ENCODE data around the gene SCFD1.
"Not testable (repeated sequence)": the region's sequence is repeated elsewhere in the genome, so short reads cannot be mapped to it uniquely, and the experiment has no call there.

Gene SCFD1, protein sequence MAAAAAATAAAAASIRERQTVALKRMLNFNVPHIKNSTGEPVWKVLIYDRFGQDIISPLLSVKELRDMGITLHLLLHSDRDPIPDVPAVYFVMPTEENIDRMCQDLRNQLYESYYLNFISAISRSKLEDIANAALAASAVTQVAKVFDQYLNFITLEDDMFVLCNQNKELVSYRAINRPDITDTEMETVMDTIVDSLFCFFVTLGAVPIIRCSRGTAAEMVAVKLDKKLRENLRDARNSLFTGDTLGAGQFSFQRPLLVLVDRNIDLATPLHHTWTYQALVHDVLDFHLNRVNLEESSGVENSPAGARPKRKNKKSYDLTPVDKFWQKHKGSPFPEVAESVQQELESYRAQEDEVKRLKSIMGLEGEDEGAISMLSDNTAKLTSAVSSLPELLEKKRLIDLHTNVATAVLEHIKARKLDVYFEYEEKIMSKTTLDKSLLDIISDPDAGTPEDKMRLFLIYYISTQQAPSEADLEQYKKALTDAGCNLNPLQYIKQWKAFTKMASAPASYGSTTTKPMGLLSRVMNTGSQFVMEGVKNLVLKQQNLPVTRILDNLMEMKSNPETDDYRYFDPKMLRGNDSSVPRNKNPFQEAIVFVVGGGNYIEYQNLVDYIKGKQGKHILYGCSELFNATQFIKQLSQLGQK

DNA sequence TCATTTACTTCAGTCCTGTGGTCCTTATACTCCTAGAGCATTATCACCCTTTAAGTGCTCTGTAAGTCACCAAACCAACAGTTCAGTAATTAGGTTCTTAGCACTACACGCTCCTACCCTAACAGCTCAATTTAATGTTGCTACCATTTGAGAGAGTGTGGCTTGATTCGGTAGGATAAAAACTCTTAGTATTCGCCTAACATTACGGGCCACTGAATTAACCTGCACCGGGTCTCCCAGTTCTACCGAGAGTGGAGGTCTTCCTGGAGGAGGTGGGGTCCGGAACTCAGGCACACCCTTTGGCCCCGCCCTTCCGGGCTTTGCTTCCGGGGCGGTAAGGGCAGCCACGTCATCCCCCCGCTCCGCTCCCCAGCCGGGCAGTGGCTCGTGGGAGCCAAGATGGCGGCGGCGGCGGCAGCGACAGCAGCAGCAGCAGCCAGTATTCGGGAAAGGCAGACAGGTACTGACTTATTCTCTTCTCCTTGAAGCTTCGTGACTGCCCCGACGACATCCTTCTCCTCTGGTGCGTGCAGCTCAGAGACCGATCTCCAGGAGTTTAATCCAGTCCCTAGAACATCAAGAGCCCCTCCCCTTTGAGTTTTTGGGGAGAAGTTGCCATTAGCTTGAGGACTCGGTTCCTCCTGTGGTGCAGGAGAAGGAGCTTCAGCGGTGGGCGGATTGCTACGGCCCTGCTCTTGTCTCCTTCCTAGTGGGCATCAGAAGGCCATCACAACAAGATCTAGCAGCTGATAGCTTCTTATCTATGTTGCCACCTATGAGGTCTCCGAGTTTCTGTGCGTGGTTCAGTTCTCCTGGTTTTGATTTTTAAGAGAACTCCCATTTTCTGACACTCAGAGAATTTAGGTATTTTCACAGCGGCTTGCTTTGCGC is at the start of gene SCFD1:
SCFD1 (plus strand) TSS at position 380 of the 891 bp plus-strand sequence; CDS start at position 400, 20 bp downstream.
- DNase-seq = peak; percentile 88 to 89

DNA sequence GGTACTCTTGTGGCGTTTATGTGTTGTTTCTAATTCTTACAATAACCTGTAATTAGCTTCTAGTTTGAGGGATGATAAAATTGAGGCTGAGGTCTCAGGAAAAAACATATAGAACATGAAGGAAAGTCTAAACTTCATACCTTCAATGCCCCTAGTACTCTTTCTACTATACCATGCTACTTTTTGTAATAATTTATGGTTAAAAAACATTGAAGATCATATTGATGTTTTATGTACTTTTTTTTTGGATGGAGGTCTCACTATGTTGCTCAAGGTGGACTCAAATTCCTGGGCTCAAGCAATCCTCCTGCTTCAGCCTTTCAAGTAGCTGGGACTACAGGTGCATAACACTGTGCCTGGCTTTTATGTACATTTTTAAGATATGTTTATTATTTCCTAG is 49.3 kb upstream of the SCFD1 start:
- no peak for DNase-seq

DNA sequence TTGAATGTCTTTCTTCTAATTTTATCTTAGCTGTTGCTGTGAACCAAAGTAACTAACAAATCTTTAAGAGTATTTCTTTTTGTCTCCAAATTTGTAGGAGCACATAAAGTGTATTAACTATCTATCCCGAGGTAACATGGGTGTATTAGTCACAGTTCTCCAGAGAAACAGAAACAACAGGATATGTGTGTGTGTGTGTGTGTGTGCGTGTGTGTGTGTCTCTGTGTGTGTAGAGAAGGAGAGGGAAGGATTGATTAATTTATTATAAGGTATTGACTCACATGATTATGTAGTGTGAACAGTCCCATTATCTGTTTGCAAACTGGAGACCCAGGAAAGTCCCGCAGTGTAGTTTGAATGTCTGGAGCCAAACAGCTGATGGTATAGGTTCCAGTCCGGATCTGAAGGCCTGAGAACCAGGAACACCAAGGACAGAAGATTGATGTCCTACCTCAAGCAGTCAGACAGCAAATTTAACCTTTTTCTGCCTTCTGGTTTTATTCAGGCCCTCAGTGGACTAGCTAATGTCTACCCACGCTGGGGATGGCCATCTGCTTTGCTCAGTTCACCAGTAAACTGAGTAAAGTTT is 48.8 kb upstream of the SCFD1 start:
- DNase-seq = no peak

DNA sequence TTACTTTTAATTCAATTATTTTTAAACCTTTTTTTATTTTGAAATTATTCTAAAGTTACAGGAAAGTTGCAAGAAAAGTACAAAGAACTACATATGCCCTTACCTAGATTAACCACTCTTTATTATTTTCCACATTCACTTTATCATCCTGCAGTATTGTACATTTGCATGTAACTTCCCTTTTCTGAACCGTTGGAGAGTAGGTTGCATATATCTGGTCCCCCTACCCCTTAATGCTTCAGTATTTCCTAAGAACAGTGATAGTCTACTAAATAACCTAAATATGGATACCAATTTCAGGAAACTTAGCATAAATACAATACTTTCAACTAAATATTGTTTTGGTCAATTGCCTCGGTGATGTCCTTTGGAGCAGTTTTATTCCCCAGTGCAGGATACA is 48.2 kb upstream of the SCFD1 start:
- no peak for DNase-seq

DNA sequence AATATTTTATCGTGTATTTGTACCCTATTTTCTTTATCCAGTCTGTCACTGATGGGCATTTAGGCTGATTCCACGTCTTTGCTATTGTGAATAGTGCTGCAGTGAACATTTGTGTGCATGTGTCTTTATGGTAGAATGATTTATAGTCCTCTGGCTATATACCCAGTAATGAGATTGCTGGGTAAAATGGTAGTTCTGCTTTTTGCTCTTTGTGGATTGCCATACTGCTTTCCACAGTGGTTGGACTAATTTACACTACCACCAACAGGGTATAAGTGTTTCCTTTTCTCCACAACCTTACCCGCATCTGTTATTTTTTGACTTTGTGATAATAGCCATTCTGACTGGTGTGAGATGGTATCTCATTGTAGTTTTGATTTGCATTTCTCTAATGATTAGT is 47.3 kb upstream of the SCFD1 start:
- not testable (repeated sequence) for DNase-seq

DNA sequence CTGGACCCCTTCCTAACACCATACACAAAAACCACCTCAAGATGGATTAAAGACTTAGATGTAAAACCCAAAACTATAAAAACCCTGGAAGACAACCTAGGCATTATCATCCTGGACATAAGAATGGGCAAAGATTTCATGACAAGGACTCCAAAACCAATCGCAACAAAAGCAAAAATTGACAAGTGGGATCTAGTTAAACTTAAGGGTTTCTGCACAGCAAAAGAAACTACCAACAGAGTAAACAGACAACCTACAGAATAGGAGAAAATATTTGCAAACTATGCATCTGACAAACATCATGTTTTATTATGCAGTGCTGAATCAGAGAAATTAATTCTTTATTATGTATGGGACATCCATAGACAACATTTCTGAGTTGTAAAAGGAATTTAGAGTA is 45.8 kb upstream of the SCFD1 start:
- DNase-seq = not testable (repeated sequence)

DNA sequence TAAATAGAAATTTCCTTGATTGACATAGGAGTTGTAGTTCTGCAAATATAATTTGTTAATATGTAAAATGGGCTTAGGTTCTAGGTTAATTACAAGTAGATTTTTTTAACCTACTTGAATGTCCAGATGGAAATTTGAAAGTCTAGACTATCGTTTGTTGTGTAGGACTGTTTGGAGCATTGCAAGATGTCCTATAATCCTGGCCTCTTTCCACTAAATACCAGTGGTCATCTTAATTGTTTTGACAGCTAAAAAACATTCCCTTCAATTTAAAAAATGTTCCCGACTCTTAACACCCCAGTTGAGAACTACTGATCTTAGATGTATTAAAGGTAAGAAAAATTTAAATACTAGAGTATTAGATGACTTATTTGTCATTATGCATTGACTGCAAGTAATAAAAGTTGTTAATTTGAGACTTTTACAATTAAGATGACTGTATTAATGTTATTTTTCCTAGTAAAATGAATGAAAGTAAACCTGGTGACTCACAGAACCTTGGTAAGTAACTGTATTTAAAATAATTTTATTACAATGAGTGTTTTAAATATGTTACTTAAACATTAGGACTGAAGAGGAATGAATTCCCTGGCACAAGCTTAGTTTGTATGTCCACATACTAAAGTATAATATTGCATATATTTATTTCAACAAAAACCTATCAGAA is 41.4 kb upstream of the SCFD1 start:
- DNase-seq = no peak

DNA sequence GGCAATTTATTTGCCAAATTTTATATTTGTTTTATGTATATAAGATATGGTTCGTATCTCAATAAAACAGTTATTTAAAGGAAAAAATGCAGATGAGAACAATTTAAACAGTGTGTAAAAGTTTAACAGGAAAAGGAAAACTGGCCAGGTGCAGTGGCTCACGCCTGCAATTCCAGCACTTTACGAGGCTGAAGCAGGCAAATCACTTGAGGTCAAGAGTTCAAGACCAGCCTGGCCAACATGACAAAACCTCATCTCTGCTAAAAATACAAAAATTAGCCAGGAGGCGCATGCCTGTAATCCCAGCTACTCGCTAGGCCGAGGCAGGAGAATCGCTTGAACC is 40.9 kb upstream of the SCFD1 start:
- no peak for DNase-seq

DNA sequence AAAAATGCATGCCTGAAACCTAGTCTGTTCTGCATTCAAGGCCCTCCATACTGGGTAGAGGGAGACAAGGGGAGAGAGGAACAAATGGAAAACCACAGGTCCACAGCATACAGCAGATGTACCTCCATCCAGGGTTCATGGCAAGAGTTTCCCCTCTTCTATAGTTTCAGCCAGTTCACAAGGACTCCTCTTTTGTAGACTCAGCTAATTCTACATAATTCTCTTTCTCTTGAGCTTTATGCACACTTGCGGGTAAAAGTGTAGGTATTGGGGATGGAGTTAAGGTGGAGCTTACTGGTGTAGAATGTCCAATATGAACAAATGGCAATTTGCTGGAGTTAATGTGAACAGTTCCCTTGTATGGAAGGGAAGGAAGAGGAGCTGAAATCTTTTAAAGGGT is 39.7 kb upstream of the SCFD1 start:
- DNase-seq = no peak

DNA sequence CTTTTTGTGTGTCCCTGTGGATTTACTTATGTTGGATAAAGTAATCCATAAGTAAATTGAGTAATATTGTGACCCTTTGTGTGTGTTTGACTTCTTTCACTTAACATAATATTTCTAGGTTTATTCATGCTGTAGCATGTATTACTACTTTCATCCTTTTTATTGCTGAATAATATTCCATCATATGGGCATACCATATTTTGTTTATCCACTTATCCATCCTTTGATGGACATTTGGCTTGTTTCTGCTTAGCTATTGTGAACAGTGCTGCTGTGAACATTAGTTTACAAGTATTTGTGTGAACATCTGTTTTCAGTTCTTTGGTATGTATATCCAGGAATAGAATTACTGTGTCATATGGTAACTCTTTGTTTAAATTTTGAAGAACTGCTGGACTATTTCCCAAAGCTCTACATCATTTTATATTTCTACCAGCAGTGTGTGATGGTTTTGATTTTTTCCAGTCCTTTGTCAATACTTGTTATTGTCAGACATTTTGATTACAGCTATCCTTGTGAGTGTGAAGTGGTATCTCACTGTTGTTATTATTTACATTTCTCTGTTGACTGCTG is 38.0 kb upstream of the SCFD1 start:
- no peak for DNase-seq

DNA sequence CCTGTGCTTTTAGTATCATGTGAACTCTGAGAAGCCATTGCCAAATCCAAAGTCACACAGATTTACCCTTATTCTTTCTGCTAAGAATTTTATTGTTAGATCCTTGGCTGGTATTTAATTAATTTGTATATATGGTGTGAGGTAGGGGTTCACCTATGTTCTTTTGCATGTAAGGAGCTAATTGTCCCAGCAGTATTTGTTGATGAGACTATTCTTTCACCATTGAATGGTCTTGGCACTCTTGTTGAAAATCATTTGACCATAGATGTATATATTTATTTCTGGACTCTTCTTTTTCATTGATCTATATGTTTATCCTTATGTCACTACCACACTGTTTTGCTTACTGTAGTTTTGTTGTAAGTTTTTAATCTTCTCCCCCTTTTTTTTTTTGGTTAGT is 36.9 kb upstream of the SCFD1 start:
- DNase-seq = no peak

DNA sequence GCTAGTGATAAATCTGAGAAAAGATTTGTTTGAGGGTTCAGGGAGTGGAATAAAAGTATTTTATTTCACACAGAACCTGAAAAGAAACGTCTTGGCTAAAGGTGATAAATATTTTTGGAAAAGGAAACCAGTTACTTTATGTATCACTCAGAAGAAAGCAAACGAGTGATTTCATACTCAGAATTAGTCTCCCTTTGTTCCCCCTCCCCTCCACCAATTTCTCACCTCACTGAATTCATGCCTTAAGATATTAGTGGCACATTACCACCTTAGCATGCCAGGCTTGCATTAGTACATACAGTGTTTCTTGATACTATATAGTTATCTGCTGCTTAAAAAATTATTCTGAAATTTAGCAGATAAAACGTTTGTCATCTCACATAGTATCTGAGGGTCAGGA is 35.0 kb upstream of the SCFD1 start:
- DNase-seq = no peak

DNA sequence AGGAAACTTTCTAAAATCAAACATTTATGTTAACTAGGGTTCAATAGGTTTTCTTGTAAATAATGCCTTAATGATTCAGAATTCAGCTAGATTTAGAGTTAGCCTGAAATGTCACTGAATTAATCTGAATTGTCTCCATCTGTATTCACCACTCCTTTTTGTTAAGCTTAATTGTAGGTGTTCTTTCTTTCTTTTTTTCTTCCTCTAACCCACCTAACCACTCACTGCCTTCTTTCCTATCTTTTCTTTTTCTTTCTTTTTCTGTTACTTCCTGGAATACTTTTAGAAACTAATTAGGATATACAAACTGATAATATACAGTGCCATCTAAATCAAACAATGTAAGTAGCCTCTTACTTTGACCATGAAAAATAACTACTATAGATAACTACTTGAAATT is 33.2 kb upstream of the SCFD1 start:
- no peak for DNase-seq

DNA sequence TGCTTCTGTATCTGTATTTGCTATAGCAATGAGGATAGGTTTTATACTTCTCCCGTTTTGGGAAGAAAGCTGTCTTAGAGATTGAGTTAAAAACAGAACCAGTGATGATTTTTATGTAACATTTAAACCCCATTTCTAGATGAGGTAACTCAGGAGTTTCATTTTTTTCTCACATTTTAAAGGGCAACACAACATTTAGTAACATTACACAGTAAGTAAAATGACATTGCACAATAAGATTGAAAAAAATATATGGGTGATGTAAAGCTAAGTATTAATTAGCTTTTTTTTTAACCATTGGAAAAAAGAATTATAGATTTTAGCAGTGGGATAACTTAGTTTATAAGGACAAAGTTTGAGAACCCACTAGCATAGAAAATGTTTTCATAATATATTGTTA is 25.2 kb upstream of the SCFD1 start:
- DNase-seq = no peak

DNA sequence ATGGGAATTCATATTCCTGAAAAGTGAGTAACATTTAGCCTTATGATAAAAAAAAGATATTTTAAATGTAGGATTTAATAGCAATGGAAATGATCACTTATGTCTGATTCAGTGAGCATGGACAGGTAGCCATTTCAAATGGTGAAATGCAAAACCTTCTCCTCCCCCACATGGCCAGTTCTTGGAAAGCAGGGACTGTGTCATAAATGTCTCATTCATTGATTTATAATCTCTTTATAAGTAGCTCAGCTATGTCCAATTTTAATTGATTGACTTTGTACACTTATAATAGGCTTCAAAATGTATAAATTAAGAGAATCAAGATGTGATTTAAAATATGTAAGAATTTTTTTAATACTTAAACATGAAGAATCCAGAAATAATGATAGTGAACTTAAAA is 24.6 kb upstream of the SCFD1 start:
- no peak for DNase-seq

DNA sequence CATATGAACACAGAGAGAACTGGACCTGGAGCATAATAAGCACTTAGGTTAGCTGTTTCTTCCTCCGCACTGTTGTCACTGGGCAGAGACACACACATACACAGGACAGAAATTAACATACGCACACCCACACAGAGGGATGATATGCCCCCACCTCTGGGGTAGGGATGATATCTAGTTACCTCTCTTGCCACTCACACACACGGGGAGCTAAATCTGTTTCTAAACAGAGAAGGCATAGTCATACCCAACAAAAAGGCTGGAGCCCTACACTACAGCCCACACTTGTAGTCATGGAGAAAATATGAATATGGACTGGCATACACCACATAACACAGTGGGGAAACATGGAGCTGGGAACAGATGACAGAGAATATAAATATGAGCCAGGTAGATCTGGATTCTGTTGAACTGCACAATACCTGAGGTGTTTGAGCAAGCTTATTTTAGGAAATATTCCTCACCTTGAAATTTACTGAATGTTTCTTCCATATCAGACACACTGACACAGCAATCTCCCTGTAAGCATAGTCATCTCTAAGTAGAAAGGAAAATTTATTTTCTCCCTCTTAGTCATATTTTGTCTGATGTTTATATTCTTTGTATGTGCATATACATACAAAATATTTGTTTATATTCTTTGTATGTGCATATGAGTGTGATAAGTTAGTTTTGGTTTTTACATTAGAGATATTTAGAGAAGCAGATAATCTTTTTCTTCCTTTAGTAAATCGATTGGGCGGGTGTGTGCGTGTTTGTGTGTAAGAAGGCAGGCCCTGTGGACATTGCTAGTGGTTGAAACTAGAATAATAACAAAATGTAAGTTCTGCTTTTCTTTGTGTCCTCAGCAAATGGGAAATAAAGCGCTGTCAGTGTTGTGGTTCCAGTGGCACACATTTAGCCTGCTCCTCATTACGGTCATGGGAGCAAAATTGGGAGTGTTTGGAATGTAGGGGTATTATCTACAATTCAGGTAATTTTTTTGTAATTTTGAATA is 20.9 kb upstream of the SCFD1 start:
- DNase-seq = no peak

DNA sequence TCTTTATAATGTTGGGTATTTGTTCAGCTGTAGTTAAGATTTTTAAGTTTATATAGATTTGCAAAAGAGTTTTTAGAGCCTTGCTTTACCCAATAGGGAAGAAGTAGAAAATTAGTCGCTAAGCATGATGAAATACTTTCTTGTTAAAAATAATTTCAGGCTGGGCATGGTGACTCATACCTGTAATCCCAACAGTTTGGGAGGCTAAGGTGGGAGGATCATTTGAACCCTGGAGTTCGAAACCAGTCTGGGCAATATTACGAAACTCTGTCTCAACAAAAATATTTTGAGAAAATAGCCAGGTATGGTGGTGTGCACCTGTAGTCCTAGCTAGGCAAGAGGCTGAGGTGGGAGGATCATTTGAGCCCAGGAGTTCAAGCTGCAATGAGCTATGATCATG is 18.7 kb upstream of the SCFD1 start:
- no peak for DNase-seq

DNA sequence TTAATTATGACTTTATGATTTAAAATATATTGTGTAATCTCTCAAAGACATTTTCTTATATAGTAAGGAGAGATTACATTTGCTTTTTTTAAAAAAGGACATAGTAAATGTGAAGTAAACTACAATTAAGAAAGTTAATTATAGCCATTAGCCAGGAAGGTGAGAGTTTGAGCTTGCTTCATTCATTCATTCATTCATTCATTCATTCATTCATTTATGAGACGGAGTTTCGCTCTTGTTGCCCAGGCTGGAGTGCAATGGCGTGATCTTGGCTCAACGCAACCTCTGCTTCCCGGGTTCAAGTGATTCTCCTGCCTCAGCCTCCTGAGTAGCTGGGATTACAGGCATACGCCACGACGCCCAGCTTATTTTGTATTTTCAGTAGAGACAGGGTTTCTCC is 17.4 kb upstream of the SCFD1 start:
- DNase-seq = not testable (repeated sequence)

DNA sequence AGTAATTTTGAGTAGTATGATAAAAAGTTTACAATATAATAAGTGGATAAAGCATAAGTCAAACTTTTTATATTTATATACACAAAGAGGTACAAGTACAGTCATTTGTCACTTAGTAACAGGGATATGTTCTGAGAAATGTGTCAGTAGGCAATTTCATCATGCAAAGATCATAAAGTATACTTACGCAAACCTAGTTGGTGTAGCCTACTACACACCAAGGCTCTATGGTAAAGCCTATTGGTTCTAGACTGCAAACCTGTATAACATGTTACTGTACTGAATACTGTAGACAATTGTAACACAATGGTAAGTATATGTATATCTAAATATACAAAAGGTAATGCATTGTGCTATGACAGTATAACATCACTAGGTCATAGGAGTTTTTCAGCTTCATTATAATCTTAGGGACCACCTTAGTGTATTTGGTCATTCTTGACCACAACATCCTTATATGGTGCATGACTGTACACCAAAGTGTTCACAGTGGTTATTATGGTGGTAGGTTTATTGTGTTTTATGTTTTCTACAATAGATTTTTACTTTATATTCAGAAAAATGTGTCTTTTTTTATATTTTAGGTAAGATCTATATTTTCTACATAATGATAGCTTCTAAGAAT is 14.9 kb upstream of the SCFD1 start:
- DNase-seq = no peak

DNA sequence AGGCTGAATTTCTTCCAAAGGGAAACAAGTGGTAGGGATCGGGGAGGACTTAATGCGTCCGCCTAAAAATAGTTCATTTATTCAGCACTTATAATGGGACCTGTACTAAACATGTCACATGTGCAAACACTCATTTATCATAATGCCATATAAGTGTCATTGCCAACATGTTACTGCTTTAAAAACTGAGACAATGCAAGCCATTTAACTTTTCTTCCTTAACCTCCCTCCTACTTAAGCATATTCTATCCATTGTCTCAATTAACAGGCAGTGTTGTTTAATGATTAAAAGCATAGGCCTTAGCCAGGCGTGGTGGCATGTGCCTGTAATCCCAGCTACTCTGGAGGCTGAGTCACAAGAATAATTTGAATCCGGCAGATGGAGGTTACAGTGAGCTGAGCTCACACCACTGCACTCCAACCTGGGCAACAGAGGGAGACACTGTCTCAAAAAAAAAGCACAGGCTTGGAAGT is 13.5 kb upstream of the SCFD1 start:
- no peak for DNase-seq
